NOMO-1 treated with dmso at 0.1 percent for 144 hours (cell line): ENCODE measurements around the gene SND1.

Experiments used
- DNase-seq: peaks from one replicate; lab custom pipeline; 2025; ENCODE audit not compliant: unreplicated experiment; lab: John Stamatoyannopoulos, UW

The SND1 gene

GRCh38 chr7:127764681-127765080, 112.7 kb downstream of the SND1 start:
- DNase-seq, result no peak

GRCh38 chr7:127765150-127765549, 113.2 kb downstream of the SND1 start:
- no peak for DNase-seq

GRCh38 chr7:127766831-127767459, 115.0 kb downstream of the SND1 start:
- no peak for DNase-seq

GRCh38 chr7:127768241-127768640, 116.2 kb downstream of the SND1 start:
- no peak for DNase-seq

- DNase-seq, result no peak
Measured at GRCh38 chr7:127769137-127769536, 117.1 kb downstream of the SND1 start.

- DNase-seq, result no peak
Measured at GRCh38 chr7:127769696-127770400, 117.9 kb downstream of the SND1 start.

GRCh38 chr7:127770885-127771284, 118.9 kb downstream of the SND1 start:
- DNase-seq, result no peak

- DNase-seq, result no peak
Measured at GRCh38 chr7:127771707-127772106, 119.7 kb downstream of the SND1 start.

GRCh38 chr7:127776776-127777386, 124.9 kb downstream of the SND1 start:
- DNase-seq, result no peak

- DNase-seq, result no peak
Measured at GRCh38 chr7:127780489-127780888, 128.5 kb downstream of the SND1 start.

- DNase-seq, result no peak
Measured at GRCh38 chr7:127781081-127781480, 129.1 kb downstream of the SND1 start.

GRCh38 chr7:127782075-127782474, 130.1 kb downstream of the SND1 start:
- DNase-seq, result no peak

GRCh38 chr7:127782654-127783559, 130.9 kb downstream of the SND1 start:
- no peak for DNase-seq

- no peak for DNase-seq
Measured at GRCh38 chr7:127786184-127786583, 134.2 kb downstream of the SND1 start.

- DNase-seq, result no peak
Measured at GRCh38 chr7:127789031-127789430, 137.0 kb downstream of the SND1 start.

GRCh38 chr7:127791446-127792189, 139.6 kb downstream of the SND1 start:
- DNase-seq, result no peak

- DNase-seq, result no peak
Measured at GRCh38 chr7:127792528-127793342, 140.7 kb downstream of the SND1 start.

- DNase-seq, result no peak
Measured at GRCh38 chr7:127793582-127793981, 141.6 kb downstream of the SND1 start.

- no peak for DNase-seq
Measured at GRCh38 chr7:127794136-127794535, 142.1 kb downstream of the SND1 start.

- no peak for DNase-seq
Measured at GRCh38 chr7:127794551-127794950, 142.6 kb downstream of the SND1 start.
